GM23248 (cell line): ENCODE results near the gene PRR22. TPM values are rescaled to one million over a fixed set of nuclear protein-coding genes. Genes with fewer than 3 reads are reported as not detected.

Experiments used
- DNase-seq: peaks from one replicate; pipeline ENCODE4 v3.0.0-alpha.2; 2015
- H2AFZ ChIP-seq: fragments of 200-600 bp; sonication (generic); 2 replicates; pipeline ENCODE4 v1.6.1; 2016; ENCODE audit warnings: antibody characterized with exemption
- H3F3A ChIP-seq: fragments of 200-600 bp; sonication (generic); 2 replicates; pipeline ENCODE4 v1.6.1; 2016; ENCODE audit warnings: mild to moderate bottlenecking, antibody characterized with exemption, mixed run types; ENCODE audit not compliant: insufficient read depth
- H3K27ac ChIP-seq: fragments of 200-600 bp; sonication (generic); 2 replicates; pipeline ENCODE4 v1.5.1; 2016; ENCODE audit warnings: mild to moderate bottlenecking
- H3K27me3 ChIP-seq: fragments of 200-600 bp; sonication (generic); replicated peaks from 2 replicates; pipeline ENCODE4 v1.6.1; 2016; ENCODE audit warnings: mild to moderate bottlenecking; ENCODE audit not compliant: insufficient read depth
- H3K36me3 ChIP-seq: fragments of 200-600 bp; sonication (generic); 2 replicates; pipeline ENCODE4 v1.6.1; 2016; ENCODE audit warnings: low read depth, mild to moderate bottlenecking
- H3K4me1 ChIP-seq: fragments of 200-600 bp; sonication (generic); 2 replicates; pipeline ENCODE4 v1.6.1; 2016; ENCODE audit warnings: mild to moderate bottlenecking; ENCODE audit not compliant: insufficient read depth
- H3K4me2 ChIP-seq: fragments of 200-600 bp; sonication (generic); one replicate; pipeline ENCODE4 v1.6.1; 2016; ENCODE audit warnings: mild to moderate bottlenecking; ENCODE audit not compliant: unreplicated experiment
- H3K4me3 ChIP-seq: fragments of 200-600 bp; sonication (generic); 2 replicates; pipeline ENCODE4 v1.5.1; 2016; ENCODE audit warnings: mild to moderate bottlenecking
- H3K79me2 ChIP-seq: fragments of 200-600 bp; sonication (generic); 2 replicates; pipeline ENCODE4 v1.6.1; 2016; ENCODE audit warnings: mild to moderate bottlenecking; ENCODE audit not compliant: insufficient read depth
- H3K9ac ChIP-seq: fragments of 200-600 bp; sonication (generic); 2 replicates; pipeline ENCODE4 v1.6.1; 2016; ENCODE audit warnings: mild to moderate bottlenecking
- H3K9me2 ChIP-seq: fragments of 200-600 bp; sonication (generic); 2 replicates; pipeline ENCODE4 v1.6.1; 2016; ENCODE audit warnings: mixed run types, mild to moderate bottlenecking, moderate library complexity; ENCODE audit not compliant: insufficient read depth
- H3K9me3 ChIP-seq: fragments of 200-600 bp; sonication (generic); one replicate; pipeline ENCODE4 v1.6.1; 2017; ENCODE audit warnings: low read depth
- H4K20me1 ChIP-seq: fragments of 200-600 bp; sonication (generic); 2 replicates; pipeline ENCODE4 v1.6.0; 2016; ENCODE audit not compliant: insufficient read depth
- EZH2 ChIP-seq: fragments of 200-600 bp; sonication (generic); IDR thresholded peaks from 2 replicates; pipeline ENCODE4 v1.6.1; 2018; ENCODE audit warnings: antibody characterized with exemption, mild to moderate bottlenecking; ENCODE audit not compliant: insufficient read depth, poor library complexity, severe bottlenecking
- EZH2phosphoT487 ChIP-seq: fragments of 200-600 bp; sonication (generic); IDR thresholded peaks from 2 replicates; pipeline ENCODE4 v1.6.1; 2018; ENCODE audit warnings: antibody characterized with exemption, moderate library complexity, mild to moderate bottlenecking, low read depth; ENCODE audit not compliant: insufficient read depth
- WGBS, 2 experiments: methylation state at CpG; one replicate each; pipeline ENCODE4 v1.1.6; 2015 to 2017; ENCODE audit warnings: low lambda C conversion rate in 2 of 2, low coverage in 1 of 2; ENCODE audit errors: missing lambda C conversion rate in 2 of 2; 5-methylcytosine and 5-hydroxymethylcytosine counted together
- in situ Hi-C: fragments of 300-500 bp; cut with MboI; formaldehyde crosslinking; loops from 2 replicates; pipeline ENCODE4 v1.15.0; 2020
- polyA plus RNA-seq: library from polyadenylated mRNA; unstranded; fragments of >200 nt; fragmentation: Nextera tagmentation; extraction: Ambion mirVana; gene quantifications from 2 replicates; pipeline ENCODE4 v1.2.1, GENCODE V29; 2016
- total RNA-seq: library from RNA; depleted of rRNA; stranded (reverse); fragments of >200 nt; shearing (Covaris generic); gene quantifications from 2 replicates; pipeline ENCODE4 v1.2.3, GENCODE V29; 2014

Gene PRR22
- total and polyA plus RNA-seq, 2 experiments from 2014 or later = 0.19 TPM; not detected in 1

GRCh38 chr19:5792224-5792623 is 7.7 kb upstream of the PRR22 start:
- Histone ChIP-seq H2AFZ (no peak overlapping the region), H4K20me1 (no peaks in the 10 kb centered on the region), H3K79me2 (peaks cover 15% of the 10 kb centered on the region), H3F3A (no peaks in the 10 kb centered on the region), H3K4me3 (no peak overlapping the region), H3K27me3 (no peaks in the 10 kb centered on the region), H3K36me3 (no peaks in the 10 kb centered on the region), H3K9me2 (no peaks in the 10 kb centered on the region), H3K9ac (no peak overlapping the region), H3K9me3 (no peaks in the 10 kb centered on the region), H3K4me2 (no peak overlapping the region), H3K4me1 (no peaks in the 10 kb centered on the region), H3K27ac (no peak overlapping the region)
- TF ChIP-seq EZH2phosphoT487 = no peak
- TF ChIP-seq EZH2 = no peak
- in situ Hi-C loops = no loop called here
- no peak for DNase-seq
- WGBS, 2 experiments = 32 to 37% methylated on average over 17 to 18 of the region's 18 CpGs

DNA sequence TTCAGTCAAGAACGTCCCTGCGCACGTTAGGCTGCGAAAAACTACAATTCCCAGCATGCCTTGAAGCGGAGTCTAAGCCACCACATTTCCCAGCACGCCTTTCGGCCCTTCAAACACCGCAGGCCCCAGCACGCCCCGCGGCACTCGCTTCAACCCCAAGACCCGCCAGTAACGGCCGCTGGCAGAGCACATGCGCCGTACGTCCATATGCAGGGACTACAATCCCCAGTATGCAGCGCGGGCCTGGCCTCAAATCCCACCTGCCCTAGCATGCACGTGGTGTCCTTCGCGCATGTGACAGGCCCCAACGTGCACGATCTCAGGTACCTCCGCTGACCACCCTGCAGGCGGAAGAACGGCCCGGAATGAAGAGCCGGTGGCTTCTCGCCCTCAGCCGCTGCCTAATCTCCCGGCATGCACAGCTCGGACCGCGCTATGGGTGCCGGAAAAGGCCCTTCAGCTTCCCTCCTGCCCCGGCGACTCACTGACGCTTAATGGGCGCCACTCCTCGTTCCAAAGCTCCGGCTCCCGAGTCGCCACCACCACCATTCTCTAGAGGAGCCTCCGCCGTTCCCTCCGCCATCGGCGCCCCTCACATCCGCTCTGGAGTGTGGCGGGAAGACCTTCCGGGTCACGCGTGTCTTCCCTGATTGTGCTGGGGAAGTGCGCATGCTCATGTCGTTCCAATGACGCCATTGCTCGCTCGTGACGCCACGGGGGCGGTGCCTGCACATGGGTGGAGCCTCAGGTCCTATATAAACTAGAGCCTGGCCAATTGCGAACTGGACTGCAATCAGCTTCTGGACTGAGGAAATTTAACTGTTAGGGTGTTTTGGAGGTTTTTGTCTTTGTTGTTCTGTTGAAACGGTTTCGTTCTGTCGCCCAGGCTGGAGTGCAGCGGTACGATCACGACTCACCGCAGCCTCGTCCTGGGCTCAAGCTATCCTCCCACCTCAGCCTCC is 6.3 kb upstream of the PRR22 start, which contains the start of gene DUS3L:
DUS3L (minus strand) TSS at position 605 of the 962 bp plus-strand sequence; CDS start at position 583, 22 bp downstream.
- DNase-seq = peak; percentile 99
- Histone ChIP-seq H3F3A (no peaks in the 10 kb centered on the region), H3K27me3 (no peaks in the 10 kb centered on the region), H3K9me3 (no peaks in the 10 kb centered on the region), H3K79me2 (peaks cover 15% of the 10 kb centered on the region), H3K4me2 (peak within 1 kb of the TSS; percentile 94), H2AFZ (peak within 1 kb of the TSS; percentile 81), H3K9ac (peak within 1 kb of the TSS; percentile 94), H3K36me3 (peaks cover 6% of the 10 kb centered on the region; the same call in 1 of the 2 replicates), H3K4me3 (peak within 1 kb of the TSS; percentile 88), H3K4me1 (no peaks in the 10 kb centered on the region), H3K9me2 (no peaks in the 10 kb centered on the region), H4K20me1 (no peaks in the 10 kb centered on the region), H3K27ac (peak within 1 kb of the TSS; percentile 91)
- in situ Hi-C loops = no loop called here
- 10 to 12% methylated on average over 71 to 72 of the region's 72 CpGs for WGBS, 2 experiments
- TF ChIP-seq EZH2 = no peak
- no peak for TF ChIP-seq EZH2phosphoT487

- Histone ChIP-seq H4K20me1 (no peaks in the 10 kb centered on the region), H3K9me2 (no peaks in the 10 kb centered on the region), H3K36me3 (peaks cover 6% of the 10 kb centered on the region; the same call in 1 of the 2 replicates), H3K9ac (peak overlapping the region; percentile 94), H3K4me1 (no peaks in the 10 kb centered on the region), H3K27ac (no peak overlapping the region), H3K4me2 (peak overlapping the region; percentile 94), H3K4me3 (peak overlapping the region; percentile 88), H2AFZ (no peak overlapping the region; the same call in 1 of the 2 replicates), H3K9me3 (no peaks in the 10 kb centered on the region), H3K27me3 (no peaks in the 10 kb centered on the region), H3K79me2 (peaks cover 15% of the 10 kb centered on the region), H3F3A (no peaks in the 10 kb centered on the region)
- 69 to 71% methylated on average over 26 of the region's 26 CpGs for whole genome bisulfite sequencing, 2 experiments
- TF ChIP-seq EZH2phosphoT487 (no peak), EZH2 (no peak)
- in situ Hi-C loops = no loop called here
- no peak for DNase-seq
Measured at GRCh38 chr19:5789886-5790558, 5.5 kb upstream of the PRR22 start.

GRCh38 chr19:5789351-5789761 is 4.8 kb upstream of the PRR22 start:
- no peak for DNase-seq
- Histone ChIP-seq H3K27me3 (no peaks in the 10 kb centered on the region), H3K36me3 (peaks cover 6% of the 10 kb centered on the region; the same call in 1 of the 2 replicates), H4K20me1 (no peaks in the 10 kb centered on the region), H3K9me3 (no peaks in the 10 kb centered on the region), H3F3A (no peaks in the 10 kb centered on the region), H3K4me3 (no peak overlapping the region), H3K4me1 (no peaks in the 10 kb centered on the region), H3K79me2 (peaks cover 15% of the 10 kb centered on the region), H3K9me2 (no peaks in the 10 kb centered on the region), H2AFZ (no peak overlapping the region), H3K4me2 (no peak overlapping the region), H3K27ac (no peak overlapping the region), H3K9ac (no peak overlapping the region)
- TF ChIP-seq EZH2phosphoT487 = no peak
- no peak for TF ChIP-seq EZH2
- in situ Hi-C loops = no loop called here
- WGBS, 2 experiments = 93 to 95% methylated on average over 34 to 39 of the region's 39 CpGs
